Esophagus muscularis mucosa (tissue), 4 donors: ENCODE measurements around the gene INSYN2B.

Experiments used
- CTCF ChIP-seq, 3 experiments: fragments of 200-600 bp in 2 of 3; fragments of 450-650 bp in 1 of 3; sonication (generic) in 2 of 3; IDR thresholded peaks; one replicate each; pipeline ENCODE4 v1.5.1; 2017 to 2019; ENCODE audit warnings: antibody characterized with exemption in 3 of 3, mild to moderate bottlenecking in 2 of 3, moderate library complexity in 1 of 3
- EP300 ChIP-seq: sonication (generic); formaldehyde crosslinking; IDR thresholded peaks from one replicate; pipeline ENCODE4 v1.6.1; 2017; ENCODE audit warnings: antibody characterized with exemption
- POLR2A ChIP-seq: fragments of 450-650 bp; IDR thresholded peaks from one replicate; pipeline ENCODE4 v1.6.1; 2017; ENCODE audit warnings: antibody characterized with exemption, moderate library complexity, mild to moderate bottlenecking, low read depth
- POLR2AphosphoS5 ChIP-seq, 2 donors: sonication (generic); formaldehyde crosslinking; IDR thresholded peaks; one replicate each; pipeline ENCODE4 v1.6.1; 2017; ENCODE audit warnings: antibody characterized with exemption in 2 of 2

DNA sequence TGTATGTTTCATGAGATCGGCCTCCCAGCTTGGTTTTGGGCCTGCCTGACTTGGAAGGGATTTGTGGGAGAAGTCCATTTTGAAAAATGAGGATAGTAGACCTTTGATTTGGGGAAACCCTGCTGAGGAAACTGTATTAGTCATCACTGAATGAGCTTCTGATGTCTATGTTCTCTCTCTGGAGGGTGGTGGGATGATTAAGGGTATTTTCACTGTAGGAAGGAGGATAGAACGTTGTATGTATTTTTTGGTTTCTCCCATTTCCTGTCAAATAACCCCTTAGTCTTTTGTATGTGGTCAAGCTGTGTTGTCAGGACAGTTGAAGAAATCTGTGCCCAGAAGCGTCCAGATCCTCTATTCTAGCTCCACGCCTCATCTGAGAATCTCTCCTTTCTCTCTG lies 151.9 kb downstream of the INSYN2B start:
- TF ChIP-seq CTCF (IDR thresholded peaks at IDR 0.05) (no peak), POLR2AphosphoS5 (IDR thresholded peaks at IDR 0.05) (no peak), POLR2A (no peak), EP300 (no peak)
